CD1c-positive myeloid dendritic cell (primary cell): Measurements from ENCODE around the gene DLG5.

ENCODE experiments used
- DNase-seq: peaks from one replicate; pipeline ENCODE4 v3.0.0-alpha.2; 2016; ENCODE audit errors: extremely low spot score

The DLG5 gene

DNA sequence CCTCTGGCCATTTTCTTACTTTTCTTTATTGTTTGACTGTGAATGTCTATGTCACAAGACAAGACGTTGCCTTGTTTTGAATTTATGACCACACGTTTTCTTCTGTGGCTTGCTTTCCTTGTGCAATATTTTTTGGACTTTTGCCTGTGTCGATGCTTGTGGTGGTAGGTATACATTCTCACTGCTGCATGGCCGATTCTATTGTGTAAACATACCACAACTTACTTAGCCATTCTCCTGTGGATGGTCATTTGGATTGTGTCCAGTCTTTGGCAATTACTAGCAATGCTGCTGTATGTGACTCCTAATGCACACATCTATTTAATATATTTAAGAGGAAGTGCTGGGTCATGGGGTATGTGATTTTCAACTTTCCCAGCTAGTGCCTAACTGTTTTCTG is 18.0 kb upstream of the DLG5 start:
- DNase-seq = no peak

DNA sequence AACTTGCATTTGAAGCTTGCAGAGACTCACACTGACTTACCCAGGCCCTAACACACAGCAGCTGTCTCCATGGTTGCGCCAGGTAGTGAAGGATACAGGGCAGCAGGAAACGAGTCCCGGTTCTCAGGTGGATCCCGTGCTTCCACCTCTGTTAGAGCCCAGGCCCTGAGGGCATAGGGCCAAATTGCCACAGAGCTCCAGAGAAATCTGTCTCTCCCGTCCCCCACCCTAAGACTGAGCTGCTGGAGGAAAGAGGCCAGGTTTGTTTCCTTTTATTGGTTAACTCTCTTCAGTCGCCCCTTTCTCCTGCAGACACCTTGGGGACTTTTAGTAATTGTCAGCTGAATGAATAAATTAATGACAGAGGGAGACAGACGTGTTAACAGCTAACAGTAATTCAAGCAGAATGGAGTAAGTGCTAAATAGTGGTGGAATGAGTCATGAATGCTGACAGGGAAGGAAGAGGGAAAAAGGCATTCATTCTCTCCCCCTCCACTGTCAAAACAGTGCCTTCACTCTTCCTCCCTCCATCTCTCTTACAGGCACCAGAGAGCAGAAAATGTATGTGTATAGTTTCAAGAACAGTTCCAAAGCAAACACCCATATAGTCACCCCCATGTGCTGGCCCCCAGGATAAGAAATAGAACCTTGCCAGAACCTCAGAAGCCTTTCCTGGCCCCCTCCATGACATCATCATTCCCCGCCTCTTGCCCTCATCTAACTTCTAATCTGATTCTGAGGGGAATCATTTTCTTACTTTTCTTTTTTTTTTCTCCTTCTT is 16.8 kb upstream of the DLG5 start:
- no peak for DNase-seq

DNA sequence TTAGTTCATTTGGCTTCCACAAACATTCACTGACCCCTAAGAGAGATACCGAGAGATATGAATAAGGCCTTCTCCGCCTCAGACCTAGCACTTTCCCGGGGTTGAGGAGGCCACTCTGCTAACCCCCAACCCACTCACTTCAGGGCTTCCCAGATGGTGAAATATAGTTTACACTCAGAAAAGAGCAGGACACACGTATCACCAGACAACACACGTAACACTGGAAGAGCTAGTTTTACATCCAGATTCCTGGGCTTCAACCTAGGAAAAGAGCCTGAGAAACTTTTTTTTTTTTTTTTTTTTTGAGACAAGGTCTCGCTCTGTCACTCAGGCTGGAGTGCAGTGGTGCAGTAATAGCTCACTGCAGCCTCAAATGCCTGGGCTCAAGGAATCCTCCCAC is 15.2 kb upstream of the DLG5 start:
- no peak for DNase-seq

DNA sequence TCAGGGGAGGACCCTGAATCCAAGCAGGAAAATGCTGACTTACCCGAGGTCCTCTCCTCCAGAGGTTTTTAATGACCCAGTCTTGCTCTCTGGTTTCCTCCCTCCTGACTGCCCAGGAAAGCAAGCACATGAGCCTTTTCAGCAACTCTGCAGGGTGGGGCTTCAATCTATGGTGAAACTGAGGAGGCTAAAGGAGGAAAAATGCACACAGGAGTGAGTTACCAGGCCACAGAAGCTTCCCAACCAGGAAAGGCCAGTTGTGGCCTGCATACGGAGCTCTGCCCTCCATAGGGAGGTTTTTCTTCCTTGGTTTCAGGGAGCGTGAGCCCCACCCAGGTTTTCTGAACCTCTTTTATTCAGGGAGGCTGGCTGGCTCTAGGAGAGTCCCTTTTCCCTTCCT is 14.1 kb upstream of the DLG5 start:
- DNase-seq = no peak

DNA sequence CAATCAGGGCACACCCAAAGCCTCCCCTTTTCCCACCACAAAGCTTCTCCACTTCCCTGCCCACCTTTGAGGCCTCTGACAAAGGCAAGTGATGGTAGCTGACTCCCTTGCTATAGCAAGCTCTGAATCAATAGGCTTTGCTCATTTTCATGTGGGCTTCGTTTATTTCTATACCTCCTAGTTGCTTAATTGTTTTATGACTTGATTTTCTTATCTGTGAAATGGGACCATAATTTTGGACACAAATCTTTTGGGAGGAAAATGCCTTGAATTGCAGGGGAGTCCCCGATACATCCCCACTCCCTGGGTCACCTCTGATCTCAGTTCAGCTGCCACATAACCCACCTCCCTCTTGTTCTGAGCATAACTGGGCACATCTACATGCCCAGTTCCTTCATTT is 13.7 kb upstream of the DLG5 start:
- no peak for DNase-seq

DNA sequence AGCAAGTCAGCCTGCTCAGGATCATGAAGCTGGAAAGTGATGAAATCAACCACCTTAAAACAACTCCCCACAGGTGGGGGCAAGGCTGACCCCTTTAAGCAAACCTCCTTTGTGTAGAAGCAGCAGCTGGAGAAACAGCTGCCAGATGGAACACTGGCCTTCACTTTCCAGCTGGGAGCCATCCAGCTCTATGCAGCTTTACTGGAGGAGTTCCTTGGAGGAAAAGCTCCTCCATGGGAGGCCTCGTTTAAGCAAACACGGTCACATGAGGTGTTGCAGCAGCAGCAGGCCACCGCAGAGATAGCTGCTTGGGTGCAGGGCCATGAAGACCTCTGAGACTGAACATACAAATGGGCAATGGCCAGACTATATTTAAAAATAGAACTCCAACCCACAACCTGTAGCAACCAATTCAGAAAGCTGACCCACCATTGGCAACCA is 13.0 kb upstream of the DLG5 start:
- no peak for DNase-seq

DNA sequence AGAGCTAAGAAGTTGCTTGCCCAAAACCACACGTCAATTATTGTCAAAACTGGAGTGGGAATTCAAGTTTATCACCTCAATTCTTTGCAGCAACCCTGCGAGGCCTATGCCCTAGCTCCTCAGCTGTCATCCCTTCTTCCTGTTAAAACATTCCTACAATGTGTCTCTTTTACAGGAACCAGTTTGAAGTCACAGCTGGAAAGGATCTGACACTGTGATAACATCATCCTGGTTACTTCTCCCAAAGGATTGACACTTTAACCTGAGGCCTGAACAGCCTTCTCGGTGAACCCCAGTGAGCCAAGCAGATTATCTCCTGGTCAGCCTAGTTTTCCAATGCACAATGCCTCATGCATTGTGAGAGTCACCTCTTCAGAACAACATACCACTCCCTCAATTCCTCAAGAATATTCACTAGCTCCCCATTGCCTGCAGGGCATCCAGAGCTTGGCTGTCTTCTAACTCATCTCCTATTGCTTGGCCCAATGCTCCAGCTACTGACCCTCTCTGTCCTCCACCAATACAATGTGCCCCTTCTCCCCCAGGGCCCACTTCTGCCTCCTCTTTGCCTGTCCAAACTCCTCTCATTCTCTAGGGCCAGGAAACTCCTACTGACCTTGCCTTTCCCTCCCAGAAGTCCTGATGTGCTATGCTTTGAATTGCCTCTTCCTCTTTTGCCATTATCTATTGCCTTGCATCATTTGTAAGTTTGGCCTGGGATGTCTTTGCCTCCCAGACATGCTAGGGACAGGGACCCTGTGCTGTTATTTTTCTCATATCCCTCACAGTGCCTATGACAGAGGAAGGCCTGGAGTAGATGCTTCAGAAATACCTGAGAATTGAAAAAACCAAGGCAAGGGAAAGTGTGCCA is 10.4 kb upstream of the DLG5 start:
- DNase-seq = no peak

DNA sequence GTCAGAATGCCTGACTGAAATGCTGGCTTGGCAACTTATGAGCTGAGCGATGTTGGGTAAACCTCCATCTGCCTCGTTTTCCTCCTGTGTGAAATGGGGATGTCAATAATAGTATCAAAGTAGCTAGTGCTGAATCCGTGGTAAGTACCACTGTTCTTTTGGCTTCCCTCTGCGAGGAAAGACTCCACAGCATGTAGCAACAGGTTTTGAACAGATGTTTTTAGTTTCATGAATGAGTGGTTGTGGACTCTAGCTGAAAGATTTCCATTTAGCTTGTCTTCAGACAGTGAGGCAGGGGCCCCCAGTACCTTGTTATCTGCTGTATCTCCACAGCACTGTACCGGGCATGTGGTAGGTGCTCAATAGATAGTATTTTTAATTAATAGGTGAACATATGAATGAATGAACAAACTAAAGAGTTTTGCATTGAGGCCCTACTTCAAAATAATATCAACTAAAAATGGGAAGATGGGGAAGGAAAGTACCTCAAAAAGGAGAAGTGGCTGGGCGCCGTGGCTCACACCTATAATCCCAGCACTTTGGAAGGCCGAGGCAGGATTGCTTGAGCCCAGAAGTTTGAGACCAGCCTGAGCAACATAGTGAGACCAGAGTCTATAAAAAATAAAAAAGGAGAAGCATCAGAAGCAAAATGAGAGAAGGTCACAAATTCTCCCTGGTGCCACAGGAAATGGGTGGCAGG is 5.6 kb upstream of the DLG5 start:
- no peak for DNase-seq

DNA sequence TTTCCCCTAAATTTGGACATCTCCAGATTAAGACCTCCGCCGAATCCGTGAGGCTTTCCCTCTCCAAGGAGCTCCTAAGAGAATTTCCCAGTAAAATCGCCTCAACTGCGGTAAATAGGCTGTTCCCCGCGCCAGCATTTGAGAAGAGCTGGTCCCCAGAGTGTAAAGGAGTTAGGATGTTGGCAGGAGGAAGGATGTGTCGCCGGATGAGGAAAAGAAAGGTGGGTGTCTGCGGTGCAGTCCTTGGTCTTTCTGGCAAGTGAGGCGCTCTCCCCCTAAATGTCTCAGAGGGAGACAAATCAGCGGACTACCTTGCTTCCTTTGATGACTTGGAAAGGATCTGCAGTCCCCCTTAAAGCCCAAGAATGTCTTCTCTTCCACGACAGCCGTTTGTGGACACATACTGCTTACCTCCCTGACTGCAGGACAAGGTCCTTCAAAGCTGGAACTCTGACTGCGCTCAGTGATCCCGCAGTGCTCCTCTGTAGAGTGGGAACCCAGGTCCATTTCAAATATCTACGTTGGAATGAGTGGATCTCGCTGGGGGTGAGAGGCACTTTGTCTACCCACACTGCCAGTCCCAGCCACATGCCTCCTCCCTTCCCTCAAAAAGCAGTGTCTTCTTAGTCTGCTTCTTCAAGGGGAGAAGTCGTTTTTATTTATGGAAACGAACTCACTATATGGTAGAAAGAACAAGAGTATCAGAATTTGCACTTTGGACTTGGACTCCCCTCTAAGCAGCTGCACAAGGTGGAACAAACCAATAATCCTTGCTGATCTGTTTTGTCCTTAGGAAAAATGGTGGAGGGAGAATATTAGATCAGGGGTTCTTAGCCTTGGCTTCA is 1.1 kb upstream of the DLG5 start:
- no peak for DNase-seq

DNA sequence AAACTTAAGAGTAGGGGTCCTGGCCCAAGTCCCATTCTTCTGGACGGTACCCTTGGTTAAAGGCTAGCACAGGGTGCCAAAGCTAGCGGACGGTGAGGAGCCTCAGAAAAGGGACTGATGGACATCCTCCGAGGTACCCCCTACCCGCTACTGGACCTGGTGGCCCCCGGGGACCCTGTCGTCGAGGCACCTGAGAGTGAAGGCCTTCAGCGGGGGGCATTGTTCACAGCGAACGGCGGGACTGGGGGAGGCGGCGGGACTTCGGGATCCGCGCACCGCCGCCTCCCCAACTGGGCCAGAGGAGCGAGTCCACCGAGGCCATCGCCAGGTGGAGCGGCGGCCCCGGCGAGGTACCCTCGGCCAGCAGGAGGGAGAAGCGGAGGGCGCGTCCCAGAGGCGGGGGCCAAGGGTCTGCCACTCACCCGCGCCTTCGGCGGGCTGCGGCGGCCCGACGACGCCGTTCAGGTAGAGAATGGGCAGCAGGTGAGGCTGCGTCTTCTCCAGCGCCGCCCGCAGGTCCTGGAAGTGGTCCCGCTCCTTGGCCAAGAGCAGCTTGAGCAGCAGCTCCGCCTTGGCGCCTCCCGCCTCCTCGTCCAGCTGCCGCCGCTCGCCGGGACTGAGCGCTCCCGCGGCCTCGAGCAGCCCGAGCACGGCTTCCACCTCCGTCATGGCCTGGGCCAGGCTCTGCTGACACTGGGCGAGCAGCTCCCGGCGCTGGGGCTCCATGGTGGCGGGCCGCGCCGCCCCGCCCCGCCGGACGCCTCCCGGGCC is 575 bp downstream of the DLG5 start:
- no peak for DNase-seq

DNA sequence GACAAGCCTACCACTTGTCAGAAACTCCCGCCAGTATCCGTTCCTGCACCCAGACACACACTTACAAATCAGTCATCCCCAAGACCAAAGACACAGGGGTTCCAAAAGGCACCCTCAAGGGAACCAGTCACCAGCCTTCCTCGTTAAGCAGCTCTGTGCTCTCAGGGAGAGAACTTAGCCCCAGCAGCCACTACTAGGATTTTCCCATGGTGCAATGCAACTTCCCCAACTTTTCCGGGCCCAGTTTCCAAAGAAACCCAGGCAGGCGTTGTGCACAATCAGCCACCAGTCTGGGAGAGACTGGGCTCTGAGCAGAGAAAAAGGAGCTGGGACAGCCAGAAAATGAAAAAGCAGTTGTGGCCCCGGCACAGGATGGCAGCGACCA is 1.2 kb downstream of the DLG5 start:
- DNase-seq = peak; percentile 30

DNA sequence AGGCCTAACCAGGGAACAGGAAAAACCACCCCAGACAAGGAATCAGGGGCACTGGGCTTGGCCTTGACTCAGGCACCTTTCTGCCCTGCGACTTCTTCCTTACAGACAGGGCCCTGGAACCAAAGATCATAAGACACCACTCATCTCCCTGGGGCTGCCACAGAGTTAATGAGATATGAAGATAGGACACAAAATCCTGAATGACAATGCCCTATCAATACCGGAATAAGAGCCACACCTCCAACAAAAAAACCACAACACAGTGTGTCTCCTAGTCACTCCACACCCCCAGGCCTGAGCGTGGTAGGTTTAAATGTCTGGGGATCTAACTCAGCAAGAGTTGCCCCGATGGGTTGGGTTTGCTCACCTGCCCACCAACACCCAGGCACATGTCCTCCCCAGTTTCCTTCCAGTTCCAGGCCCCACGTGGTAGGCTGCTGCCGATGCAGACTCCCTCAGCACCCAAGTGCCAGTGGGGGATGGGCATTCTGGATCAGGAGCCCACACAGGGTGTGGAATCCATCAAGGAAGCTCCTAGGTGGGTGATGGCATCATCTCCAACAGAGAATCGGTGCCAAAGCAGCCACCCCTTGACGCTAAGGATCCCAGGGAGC is 3.9 kb downstream of the DLG5 start:
- no peak for DNase-seq

DNA sequence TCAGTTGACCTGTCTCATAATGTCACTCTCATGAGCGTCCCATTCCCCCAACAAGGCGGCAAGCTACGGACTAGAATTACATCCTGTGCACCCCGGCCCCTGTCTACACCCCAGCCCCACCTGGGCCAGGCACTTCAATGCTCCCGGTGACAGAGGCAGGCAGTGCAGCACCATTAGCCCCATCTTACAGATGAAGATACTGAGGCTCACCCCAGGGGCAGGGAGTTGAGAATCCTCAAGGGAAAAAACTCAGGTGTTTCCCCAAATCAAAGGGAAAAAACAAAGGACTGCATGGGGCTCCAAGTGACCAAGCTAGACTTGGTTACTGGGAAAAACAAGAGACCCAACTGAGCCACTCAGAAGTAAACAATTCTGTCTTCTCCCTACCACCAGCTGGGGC is 4.5 kb downstream of the DLG5 start:
- no peak for DNase-seq

DNA sequence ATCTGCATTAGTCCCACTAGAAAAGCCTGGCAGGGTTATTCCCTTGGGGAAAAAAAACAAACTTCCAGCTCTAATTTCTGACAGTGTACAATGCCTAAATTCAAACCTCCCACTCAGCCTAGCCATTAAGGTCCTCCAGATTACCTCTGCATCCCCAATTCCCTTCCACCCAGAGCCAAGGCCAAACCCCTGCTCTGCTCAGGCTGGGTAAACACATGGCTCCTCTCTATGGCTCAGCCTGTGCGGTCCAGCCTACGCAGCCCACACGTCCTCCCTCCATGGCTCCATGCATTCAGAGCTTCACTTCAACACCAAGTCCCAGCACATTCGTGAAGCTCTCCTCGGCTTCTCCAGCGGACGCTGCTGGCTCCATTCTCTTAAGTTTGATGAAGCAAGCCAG is 5.2 kb downstream of the DLG5 start:
- no peak for DNase-seq

DNA sequence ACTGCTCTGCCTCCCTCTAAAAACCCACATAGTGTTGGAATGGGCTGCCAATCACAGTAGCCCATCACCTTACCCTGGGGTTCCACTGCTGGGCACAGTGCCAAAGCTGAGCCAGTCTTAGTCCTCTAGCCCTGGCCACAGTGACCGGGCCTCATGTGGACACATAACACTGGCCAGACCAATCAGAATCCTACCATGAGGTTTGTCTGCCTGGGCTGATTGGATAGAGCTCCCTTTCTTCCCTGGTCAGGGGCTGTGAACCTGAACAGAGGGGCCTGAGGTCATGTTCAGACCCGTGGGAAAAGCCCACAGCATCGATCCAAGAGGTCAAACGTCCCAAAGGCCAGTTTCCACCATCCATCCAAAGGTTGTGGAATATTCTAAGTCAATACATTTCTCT is 6.1 kb downstream of the DLG5 start:
- no peak for DNase-seq

DNA sequence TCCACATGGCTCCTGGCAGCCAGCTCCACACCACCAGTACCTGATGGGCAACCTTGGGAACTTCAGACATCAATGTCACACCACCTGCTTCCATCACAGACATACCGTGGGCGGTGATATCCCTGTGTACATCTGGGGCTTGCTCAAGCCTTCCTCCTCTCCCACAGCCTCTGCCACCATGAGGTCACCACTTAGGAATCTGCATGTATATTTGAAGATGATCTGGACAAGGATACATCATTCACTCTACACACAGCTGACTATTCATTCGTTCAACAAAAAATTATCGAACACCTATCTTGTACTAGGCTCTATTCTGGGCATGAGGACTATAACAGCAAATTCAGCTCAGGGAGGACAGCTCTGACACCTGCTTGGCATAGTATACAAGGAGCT is 6.8 kb downstream of the DLG5 start:
- no peak for DNase-seq

DNA sequence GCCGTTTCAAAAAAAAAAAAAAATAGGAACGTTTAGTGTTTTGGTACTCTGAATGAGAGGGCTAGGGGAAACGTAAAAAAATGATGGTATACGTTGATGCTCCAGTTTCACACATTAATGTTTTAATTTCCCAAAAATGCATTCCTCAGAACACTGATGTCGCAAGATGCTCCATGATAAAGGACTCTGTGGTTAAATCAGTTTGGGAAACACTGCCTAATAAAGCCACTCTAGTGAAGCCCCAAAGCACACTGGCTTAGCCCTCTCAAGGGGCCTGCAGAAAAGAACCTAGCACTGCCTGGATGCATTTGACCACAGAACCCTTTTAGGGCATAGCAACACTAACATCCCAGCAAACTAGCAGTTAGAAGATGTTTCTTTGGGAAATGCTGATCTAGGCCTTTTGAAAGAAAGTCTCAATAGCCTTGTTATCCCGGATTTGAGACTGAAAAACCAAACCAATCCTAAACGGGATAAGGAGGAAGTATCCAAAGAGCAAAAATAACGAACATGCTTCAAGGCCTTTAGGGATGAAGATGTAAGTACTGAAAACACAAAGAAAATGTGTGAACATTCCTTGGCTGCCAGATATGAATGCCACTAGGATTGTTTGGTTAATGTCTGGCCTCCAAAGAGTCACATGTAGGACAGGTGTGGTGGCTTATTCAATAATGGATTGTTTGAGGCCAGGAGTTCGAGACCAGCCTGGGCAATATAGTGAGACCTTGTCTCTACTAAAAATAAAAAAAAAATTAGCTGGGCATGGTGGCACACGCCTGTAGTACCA is 11.0 kb downstream of the DLG5 start:
- DNase-seq = no peak

DNA sequence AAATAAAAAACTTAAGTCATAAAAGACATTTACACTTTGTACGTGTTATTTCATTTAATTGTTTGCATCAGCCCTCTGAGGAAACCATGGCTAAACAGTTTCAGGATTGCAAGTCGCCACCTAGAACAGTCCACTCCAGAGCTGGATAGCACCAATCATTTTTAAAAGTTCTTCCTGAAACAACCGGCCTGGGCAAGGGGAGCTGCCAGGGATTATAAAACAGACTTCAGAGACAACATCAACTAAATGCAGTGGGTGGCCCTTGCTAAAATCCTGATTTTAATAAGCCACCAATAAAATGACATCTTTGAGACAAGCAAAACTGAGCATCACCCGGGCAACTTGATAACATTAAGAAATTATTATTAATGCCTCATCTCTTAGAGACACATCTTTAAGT is 13.5 kb downstream of the DLG5 start:
- DNase-seq = no peak

DNA sequence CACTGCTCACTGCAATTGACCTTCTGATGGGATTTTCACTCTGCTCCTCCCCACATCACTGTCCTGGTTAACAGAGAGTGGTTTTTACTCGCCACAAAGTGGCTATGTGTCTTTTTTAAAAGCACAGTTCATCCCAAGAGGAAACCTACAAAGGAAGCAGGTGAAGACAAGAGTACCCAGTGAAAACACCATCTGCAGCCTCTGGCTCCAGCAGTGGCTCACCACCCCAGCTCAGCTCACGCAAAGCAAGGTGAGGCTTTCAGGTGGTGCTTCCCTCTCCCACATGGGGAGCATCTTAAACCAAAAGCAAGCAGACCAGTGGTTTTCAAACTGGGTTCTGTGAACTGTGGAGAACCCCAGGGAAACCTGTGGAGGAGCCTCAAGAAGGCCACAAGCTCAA is 14.0 kb downstream of the DLG5 start:
- DNase-seq = no peak
